LNCaP clone FGC (cell line): ENCODE results near the gene RFC1.
"Not testable (repeated sequence)": the region's sequence is repeated elsewhere in the genome, so short reads cannot be mapped to it uniquely, and the experiment has no call there.

Source experiments
- DNase-seq: peaks from one replicate; pipeline ENCODE4 v3.0.0-alpha.2; 2011; ENCODE audit warnings: low read depth
- H3K4me3 ChIP-seq: 2 replicates; pipeline ENCODE4 v1.5.1; 2011; ENCODE audit warnings: mild to moderate bottlenecking, low read depth, low read length, control low read depth
- TF ChIP-seq, protein P1 (sequence below): IDR thresholded peaks from 2 replicates; pipeline ENCODE4 v1.5.1; 2012; ENCODE audit warnings: mild to moderate bottlenecking; ENCODE audit not compliant: control insufficient read depth, insufficient read depth; ENCODE audit errors: extremely low read depth

Gene RFC1

DNA sequence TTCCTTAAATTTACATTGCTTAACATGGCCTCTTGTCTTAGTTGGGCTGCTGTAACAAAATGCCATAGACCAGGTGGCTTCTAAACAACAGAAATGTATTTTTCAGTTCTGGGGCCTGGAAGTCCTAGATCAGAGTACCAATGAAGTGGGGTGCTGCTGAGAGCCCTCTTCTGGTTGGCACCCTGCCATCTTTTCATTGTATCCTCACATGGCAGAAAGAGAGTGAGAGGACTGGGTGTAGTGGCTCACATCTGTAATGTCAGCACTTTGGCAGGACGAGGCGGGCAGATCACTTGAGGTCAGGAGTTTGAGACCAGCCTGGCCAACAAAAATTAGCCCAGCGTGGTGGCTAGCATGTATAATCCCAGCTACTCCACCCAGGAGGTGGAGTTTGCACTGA lies 28.5 kb upstream of the RFC1 start:
- TF ChIP-seq, protein P1, sequence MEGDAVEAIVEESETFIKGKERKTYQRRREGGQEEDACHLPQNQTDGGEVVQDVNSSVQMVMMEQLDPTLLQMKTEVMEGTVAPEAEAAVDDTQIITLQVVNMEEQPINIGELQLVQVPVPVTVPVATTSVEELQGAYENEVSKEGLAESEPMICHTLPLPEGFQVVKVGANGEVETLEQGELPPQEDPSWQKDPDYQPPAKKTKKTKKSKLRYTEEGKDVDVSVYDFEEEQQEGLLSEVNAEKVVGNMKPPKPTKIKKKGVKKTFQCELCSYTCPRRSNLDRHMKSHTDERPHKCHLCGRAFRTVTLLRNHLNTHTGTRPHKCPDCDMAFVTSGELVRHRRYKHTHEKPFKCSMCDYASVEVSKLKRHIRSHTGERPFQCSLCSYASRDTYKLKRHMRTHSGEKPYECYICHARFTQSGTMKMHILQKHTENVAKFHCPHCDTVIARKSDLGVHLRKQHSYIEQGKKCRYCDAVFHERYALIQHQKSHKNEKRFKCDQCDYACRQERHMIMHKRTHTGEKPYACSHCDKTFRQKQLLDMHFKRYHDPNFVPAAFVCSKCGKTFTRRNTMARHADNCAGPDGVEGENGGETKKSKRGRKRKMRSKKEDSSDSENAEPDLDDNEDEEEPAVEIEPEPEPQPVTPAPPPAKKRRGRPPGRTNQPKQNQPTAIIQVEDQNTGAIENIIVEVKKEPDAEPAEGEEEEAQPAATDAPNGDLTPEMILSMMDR, result no peak
- no peak overlapping the region for H3K4me3 ChIP-seq
- no peak for DNase-seq

DNA sequence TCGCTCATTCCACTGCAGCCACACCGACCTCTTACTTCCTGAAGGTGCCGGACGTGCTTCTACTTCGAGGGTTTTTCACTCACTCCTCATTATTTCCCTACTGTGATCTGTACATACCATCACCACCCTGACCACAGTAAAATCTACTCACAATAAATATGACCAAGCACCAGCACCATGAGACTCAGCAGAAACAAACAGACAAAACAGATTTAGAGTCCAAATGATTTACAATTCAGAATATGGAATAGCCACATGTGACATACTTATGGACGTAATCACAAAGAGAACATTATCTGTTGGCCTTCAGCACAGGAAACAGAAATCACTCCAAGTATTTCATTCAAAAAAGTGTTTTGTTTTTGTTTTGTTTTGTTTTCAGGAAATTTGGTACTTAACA lies 24.4 kb upstream of the RFC1 start:
- no peak for DNase-seq
- H3K4me3 ChIP-seq, result no peak overlapping the region
- TF ChIP-seq, protein P1, result no peak

DNA sequence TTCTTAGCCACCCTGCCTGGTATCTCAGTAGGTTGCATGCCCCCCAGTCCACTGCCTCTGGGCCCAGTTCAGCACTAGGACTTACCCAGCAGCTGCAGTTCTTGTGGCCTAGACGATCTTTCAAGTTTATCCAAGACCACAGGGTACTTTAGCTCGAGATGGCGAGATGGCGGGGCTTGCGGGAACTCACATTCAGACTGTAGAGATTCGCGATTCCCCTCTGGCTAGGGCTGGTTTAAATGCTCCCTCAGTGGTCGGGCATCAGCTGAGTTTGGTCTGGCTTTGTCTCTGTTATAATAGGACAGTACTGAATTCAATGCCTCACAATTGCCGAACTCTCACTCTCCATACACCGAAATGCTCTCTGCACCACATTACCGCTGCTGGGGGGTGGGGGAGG lies 18.4 kb upstream of the RFC1 start:
- TF ChIP-seq, protein P1, result no peak
- H3K4me3 ChIP-seq, result no peak overlapping the region
- DNase-seq, result no peak

DNA sequence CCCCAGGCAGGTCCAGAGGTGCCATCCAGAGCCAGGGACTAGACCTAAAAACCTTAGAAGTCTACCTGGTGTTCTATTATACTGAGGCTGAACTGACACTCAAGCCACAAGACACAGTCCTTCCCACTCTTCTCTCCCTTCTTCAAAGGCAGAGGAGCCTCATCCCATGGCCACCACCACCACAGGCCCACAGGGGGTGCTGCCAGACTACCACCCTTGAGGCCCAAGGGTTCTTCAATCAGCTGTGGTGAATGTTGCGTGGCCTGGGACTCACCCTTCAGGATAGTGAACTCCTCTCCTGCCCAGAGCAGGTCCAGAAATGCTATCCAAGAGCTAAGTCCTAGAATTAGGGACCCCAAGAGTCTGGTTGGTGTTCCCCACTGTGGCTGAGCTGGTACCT lies 17.5 kb upstream of the RFC1 start:
- H3K4me3 ChIP-seq, result no peak overlapping the region
- TF ChIP-seq, protein P1, result no peak
- DNase-seq, result no peak

DNA sequence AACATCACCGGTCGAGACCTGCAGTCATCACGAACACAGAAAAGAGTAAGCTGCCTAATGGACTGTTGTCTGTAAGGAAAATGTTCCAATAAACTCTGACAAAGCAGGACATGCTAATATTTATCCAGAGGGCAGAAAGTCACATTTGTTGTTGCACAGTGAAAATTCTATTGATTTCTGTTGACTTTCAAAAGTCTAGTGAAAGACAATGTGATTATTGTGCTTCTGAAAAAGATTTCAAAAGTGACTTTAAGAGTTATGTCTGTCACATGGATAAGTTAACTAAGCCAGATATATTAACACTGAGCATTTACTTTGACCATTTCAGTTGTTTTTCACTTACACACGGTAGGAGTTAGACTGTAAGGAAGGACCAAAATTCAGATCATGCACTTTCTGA lies 9.3 kb upstream of the RFC1 start:
- TF ChIP-seq, protein P1, result no peak
- H3K4me3 ChIP-seq, result no peak overlapping the region
- no peak for DNase-seq

DNA sequence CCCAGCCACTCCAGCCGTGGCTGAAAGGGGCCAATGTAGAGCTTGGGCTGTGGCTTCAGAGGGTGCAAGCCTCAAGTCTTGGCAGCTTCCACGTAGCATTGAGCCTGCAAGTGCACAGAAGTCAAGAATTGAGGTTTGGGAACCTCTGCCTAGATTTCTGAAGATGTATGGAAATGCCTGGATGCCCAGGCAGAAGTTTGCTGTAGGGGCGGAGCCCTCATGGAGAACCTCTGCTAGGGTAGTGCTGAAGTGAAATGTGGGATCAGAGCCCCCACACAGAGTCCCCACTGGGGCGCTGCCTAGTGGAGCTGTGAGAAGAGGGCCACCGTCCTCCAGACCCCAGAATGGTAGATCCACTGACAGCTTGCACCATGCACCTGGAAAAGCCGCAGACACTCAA lies 5.0 kb upstream of the RFC1 start:
- H3K4me3 ChIP-seq, DNase-seq: not testable (repeated sequence)

DNA sequence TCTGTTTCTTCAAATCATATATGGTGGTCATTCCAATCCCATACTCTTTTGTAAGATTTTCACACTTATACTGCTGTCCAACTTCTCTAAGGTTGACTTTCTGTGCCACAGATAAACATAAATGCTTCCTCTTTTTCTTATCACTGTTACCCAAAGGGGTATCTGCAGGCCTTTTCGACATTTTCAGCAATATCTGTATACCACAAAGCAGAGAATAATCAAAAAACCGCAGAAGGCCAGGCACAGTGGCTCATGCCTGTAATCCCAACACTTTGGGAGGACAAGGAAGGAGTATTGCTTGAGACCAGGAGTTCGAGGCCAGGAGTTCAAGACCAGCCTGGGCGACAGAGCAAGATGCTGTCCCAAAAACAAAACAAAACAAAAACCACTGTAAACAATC lies 3.1 kb upstream of the RFC1 start:
- H3K4me3 ChIP-seq, result no peak overlapping the region
- TF ChIP-seq, protein P1, result no peak
- no peak for DNase-seq

DNA sequence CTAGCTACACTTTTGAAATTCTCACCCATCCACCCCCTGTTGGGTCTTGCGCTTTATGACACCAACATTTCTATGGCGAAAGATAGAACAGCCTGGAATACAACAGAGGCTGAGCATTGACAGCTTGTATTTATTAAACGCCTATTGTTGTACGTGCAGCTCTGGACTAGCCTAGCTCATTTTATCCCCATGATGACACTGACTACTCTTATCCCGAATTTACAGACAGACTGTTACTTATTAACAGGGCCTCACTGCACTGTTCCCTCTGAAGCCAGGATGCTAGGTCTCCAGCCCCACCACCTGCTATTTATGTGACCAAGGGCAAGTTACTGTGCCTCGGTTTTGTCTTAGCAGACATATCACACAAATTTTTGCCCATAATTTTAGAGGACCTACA lies 1.0 kb upstream of the RFC1 start:
- H3K4me3 ChIP-seq, result no peak overlapping the region
- TF ChIP-seq, protein P1, result no peak
- DNase-seq, result no peak
